Mucosa of gallbladder (tissue), 1 donor: ENCODE results near the gene SPTY2D1. TPM values are rescaled to one million over a fixed set of nuclear protein-coding genes. Genes with fewer than 3 reads are reported as not detected.
"Not testable (repeated sequence)": the region's sequence is repeated elsewhere in the genome, so short reads cannot be mapped to it uniquely, and the experiment has no call there.

Experiments used
- DNase-seq: peaks from one replicate; pipeline ENCODE4 v3.0.0-alpha.2; 2020; ENCODE audit warnings: low spot score
- total RNA-seq: library from RNA; stranded (reverse); gene quantifications from one replicate; pipeline ENCODE4 v1.2.1, GENCODE V29; 2021
- donor health status: DM: no; HTN: no; CAD: no.

SPTY2D1 gene
- total RNA-seq, 1 donor from 2014 or later = 24.4 TPM

DNA sequence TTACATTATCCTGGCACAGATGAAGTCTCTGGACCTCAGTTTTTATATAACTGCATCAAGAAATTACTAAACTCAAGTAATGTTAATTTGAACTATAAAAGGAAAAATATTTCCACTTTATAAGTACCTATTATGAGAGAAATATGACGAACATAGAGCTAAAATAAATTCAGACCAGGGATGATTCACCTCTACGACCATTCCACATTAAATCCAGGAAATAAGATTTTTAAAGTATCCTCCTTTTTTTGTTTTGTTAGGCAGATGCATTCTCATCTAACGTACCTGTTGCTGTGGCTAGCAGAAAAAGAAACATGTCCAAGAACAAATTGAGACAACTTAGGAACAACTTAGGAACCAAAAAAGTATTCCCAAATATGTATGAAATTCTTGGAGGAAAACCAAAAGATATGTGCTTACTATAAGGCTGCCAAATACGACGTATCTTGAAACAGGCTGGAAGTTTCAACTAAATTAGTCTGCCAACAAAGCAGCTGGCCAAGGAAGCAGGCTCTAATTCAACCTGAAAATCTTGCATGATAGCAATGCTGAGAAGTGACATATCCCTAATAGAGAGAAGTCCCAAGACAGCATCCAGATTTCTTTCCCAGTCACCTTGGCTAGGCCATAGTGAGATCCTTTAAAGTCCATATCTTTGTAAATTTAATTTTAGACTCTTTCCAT lies 15.7 kb downstream of the SPTY2D1 start:
- no peak for DNase-seq

DNA sequence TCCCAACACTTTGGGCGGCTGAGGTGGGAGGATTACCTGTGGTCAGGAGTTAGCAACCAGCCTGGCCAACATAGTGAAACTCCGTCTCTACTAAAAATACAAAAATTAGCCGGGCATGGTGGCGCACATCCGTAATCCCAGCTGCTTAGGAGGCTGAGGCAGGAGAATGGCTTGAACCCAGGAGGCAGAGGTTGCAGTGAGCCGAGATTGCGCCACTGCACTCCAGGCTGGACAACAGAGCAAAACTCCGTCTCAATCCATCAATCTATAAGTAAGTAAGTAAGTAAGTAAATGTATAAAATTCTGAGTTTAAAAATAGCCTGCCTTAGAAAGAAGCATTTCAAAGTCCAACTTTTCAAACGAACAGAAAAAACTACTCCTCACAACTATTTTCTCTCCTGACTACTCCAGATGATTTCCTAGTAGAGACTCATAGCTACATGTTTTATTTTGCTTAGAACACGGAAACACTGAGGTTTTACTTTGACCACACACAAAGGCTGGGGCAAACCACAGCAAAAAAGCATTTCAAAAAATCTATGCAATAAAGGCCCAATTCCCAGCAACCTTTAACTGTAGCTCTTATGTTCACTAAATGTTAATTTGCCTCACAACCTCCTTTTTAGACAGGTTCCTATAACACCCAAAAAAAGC lies 16.3 kb downstream of the SPTY2D1 start:
- no peak for DNase-seq

- DNase-seq = no peak
Measured at GRCh38 chr11:18615628-18616392, 18.3 kb downstream of the SPTY2D1 start.

- DNase-seq = no peak
Measured at GRCh38 chr11:18614667-18615066, 19.5 kb downstream of the SPTY2D1 start.

DNA sequence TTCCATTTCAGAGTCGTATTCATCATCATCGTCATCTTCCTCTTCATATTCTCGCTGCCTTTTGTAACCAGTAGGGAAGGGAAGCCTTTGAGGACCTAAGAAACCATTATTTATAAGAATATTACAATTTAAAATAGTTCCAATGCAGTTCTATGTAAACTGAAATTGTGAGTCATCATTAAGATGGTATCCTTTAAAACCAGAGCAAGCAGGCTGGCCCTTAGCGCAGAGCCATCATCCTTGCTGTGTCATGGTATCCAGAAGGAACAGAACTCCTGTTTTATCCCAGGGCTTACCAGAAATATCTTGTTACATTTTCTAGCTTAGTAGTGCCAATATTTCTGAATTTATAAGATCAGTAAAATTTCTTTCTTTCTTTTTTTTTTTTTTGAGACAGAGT lies 21.7 kb downstream of the SPTY2D1 start:
- no peak for DNase-seq

DNA sequence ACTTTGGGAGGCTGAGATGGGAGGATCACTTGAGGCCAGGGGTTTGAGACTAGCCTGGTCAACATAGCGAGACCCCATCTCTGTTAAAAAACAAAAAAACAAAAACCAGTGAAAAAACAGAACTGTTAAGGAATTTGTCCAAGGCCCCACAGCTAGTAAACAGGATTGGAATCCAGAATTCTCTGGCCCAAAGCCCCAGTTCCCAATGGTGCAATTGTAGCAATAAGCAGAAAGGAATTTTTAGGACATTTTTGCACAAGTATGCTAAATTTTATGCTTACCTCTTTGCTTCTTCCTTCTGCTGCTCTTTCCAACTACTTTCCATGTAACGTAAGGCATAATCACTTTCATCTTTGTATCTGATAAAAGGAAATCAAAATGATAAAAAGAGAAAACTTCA lies 22.9 kb downstream of the SPTY2D1 start:
- DNase-seq = no peak

- DNase-seq = no peak
Measured at GRCh38 chr11:18608376-18608775, 25.8 kb downstream of the SPTY2D1 start.

DNA sequence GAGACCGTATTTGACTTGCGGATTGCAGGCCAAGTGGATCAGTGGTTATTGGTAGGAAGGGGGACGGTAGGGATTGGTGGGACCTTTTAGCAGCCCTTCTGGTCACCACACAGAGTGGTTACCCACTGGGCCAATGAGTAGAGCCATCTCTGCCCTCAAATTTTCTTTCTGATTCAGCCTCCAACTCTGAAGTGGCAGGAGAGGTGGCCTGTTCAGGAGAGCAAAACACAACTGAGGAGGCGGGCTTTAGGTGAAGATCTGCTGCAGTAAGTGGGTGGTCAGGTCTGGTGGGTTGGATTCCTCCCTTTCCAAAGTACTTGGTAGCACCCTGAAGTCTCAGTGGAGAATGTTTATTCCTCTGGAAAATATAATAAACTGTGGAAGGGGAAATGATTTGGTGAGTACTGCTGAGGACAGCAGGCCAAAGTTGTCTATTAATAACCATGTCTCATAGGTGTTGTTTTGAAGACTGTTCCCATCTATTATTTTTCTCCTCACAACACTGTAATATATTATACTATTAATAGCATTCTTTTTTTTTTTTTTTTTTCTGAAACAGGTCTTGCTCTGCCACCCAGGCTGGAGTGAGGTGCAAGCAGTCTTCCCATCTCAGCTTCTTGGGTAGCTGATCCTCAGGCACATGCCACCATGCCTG lies 33.1 kb downstream of the SPTY2D1 start:
- DNase-seq = no peak

DNA sequence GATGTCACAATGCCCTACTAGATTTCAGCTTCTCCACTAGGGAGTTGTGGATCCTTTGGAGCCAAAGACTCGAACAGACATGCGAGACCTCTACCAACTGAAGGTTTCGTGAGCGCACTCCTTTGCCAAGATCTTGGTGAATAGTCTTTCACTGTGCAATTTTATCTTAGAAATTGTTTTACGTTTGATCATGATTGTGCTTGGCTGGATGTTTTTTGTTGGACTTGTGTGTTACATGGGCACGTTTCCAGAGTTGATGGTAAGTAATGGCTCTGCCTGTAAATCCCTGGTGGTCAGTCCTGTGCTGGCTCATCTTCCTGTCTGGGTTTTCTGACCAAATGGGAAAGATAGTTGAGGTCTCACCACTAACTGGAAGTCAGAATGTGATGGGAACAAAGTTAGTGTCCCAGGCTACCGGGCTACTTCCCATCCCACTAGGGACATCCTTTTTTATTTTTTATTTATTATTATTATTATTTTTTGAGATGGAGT lies 34.4 kb downstream of the SPTY2D1 start, which contains the start of gene MISFA:
Gene MISFA (plus strand): TSS at position 51 of the 492 bp plus-strand sequence. CDS start 140 bp downstream, at position 191.
- no peak for DNase-seq

- DNase-seq = no peak
Measured at GRCh38 chr11:18594999-18595749, 39.0 kb downstream of the SPTY2D1 start.

DNA sequence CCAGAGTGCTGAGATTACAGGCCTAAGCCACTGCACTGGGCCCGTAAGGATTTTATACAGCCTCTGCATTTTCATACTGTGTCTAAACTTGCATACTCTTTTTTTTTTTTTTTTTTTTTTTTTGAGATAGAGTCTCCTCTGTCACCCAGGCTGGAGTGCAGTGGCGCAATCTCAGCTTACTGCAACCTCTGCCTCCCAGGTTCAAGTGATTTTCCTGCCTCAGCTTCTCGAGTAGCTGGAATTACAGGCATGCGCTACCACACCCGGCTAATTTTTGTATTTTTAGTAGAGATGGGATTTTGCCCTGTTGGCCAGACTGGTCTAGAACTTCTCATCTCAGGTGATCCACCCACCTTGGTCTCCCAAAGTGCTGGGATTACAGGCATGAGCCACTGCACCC lies 40.1 kb downstream of the SPTY2D1 start:
- not testable (repeated sequence) for DNase-seq

- DNase-seq = no peak
Measured at GRCh38 chr11:18590571-18590970, 43.6 kb downstream of the SPTY2D1 start.

DNA sequence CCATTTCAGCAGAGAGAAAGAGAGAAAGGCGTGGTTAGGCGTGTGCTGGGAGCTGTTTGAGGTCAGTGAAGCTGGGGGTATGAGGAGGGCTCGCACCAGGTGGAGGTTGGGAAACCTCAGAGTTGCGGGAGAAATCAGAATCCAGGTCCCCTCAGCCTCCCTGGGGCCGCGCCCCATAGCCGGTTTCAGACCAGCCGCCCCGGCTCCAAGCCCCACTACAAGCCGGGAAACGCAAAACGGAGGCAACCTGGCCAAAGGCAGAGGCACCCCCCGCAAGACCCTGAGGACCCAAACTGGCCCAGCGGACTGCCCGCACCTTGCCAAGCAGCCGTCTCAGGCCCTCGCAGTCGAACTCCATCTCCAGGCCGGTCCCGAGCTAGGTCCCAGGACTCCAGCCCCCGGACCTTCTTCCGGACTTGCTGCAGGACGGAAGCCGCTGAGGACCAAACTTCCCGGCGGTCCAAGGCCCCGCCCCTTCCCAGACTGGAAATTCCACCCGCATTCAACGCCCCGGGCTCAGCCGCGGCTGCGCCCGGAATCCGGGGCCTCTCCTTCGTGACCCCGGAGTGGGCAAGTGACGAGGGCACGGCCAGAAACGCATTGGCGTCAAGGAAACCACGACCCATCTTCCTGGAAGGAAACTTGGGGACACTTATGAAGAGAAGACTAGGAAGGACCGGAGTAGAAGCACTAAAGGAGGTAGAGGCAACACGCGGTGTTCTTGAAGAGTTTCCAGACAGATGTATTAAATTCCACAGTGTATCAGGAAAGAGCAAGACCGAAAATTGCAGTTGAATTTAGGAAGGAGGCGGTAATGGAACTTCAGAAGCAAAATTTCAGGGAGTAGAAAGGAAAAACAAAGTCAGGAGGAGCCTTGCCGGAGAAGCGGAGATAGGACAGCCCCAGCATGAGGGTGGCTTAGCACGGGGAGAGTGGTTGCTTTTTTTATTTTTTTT lies 45.6 kb downstream of the SPTY2D1 start, which contains the start of gene UEVLD:
Gene UEVLD (minus strand): TSS at position 438 of the 956 bp plus-strand sequence. CDS start 80 bp downstream, at position 358.
- peak; percentile 89 for DNase-seq

GRCh38 chr11:18581825-18582224 lies 52.3 kb downstream of the SPTY2D1 start:
- no peak for DNase-seq

GRCh38 chr11:18580113-18580766 lies 53.9 kb downstream of the SPTY2D1 start:
- DNase-seq = no peak

GRCh38 chr11:18578975-18579598 lies 55.1 kb downstream of the SPTY2D1 start:
- DNase-seq = no peak

GRCh38 chr11:18575361-18575760 lies 58.8 kb downstream of the SPTY2D1 start:
- DNase-seq = no peak

GRCh38 chr11:18567081-18567480 lies 67.1 kb downstream of the SPTY2D1 start:
- DNase-seq = no peak

- no peak for DNase-seq
Measured at GRCh38 chr11:18566406-18566805, 67.7 kb downstream of the SPTY2D1 start.
